ENCODE data around the gene GDPGP1. TPM values are rescaled to one million over a fixed set of nuclear protein-coding genes. Genes with fewer than 3 reads are reported as not detected.

GDPGP1 gene
- total RNA-seq, 1 experiment from 2014 or later: 7.8 TPM

DNA sequence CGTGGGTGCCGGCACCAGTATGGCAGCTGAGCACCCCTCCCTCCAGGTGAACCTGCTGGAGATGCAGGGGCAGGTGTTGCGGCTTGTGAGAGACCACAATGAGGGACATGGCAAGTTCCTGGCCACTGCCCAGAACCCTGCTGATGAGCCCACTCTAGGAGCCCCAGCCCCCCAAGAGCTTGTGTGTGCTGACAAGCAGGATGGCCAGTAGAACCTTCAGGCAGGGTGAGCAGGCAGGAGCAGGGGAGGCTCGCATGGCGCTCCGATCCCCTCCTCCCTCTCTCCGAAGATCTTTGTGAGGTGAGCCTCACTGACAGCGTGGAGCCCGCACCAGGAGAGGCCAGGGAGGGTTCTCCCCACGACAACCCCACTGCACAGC is 61.2 kb downstream of the GDPGP1 start:
- Histone ChIP-seq H3K79me2 (ENCODE audit: low read length) (no peaks in the 10 kb centered on the region), H3K9ac (ENCODE audit: low read length) (no peak overlapping the region), H3K9me2 (replicated peaks; ENCODE audit: insufficient read depth, low read length) (no peaks in the 10 kb centered on the region), H3K4me3 (ENCODE audit: low read length) (no peak overlapping the region), H3K4me2 (ENCODE audit: low read depth, low read length, poor library complexity, severe bottlenecking) (no peak overlapping the region), H3K27ac (ENCODE audit: low read length) (no peak overlapping the region), H3K9me3 (ENCODE audit: low read length) (no peaks in the 10 kb centered on the region), H2AFZ (ENCODE audit: low read length) (no peak overlapping the region), H3K27me3 (ENCODE audit: low read length) (no peaks in the 10 kb centered on the region), H3K4me1 (ENCODE audit: low read length) (peaks cover 5% of the 10 kb centered on the region), H4K20me1 (ENCODE audit: insufficient read depth, low read depth, low read length) (no peaks in the 10 kb centered on the region), H3K36me3 (ENCODE audit: insufficient read depth, low read length) (no peaks in the 10 kb centered on the region)
- DNase-seq: no peak

Small RNA genes within 50 kb of the gene (small RNA-seq; reads per million reads assigned to genes)
- gene AC091167.3 (not detected), gene RN7SL736P (not detected)

Other genes with a start within 250 kb of the GDPGP1 start
- gene ZNF710, start 232.9 kb upstream of the GDPGP1 start, total RNA-seq (2014; rRNA removed; shearing (Covaris generic); ENCODE audit: low replicate concordance): 25.2 and 32.3 TPM in 2 replicates
- 93.4 and 156 TPM in 2 replicates for gene IDH2, start 131.7 kb upstream of the GDPGP1 start, total RNA-seq (2014; rRNA removed; shearing (Covaris generic); ENCODE audit: low replicate concordance)
- 40.4 and 65.1 TPM in 2 replicates for gene SEMA4B, start 32.9 kb upstream of the GDPGP1 start, total RNA-seq (2014; rRNA removed; shearing (Covaris generic); ENCODE audit: low replicate concordance)
- 42.1 and 64.5 TPM in 2 replicates for gene CIB1, start 268 bp upstream of the GDPGP1 start, total RNA-seq (2014; rRNA removed; shearing (Covaris generic); ENCODE audit: low replicate concordance)
- 0.40 TPM in 1 of 2 replicates, not detected in the other for gene TTLL13, start 15.3 kb downstream of the GDPGP1 start, total RNA-seq (2014; rRNA removed; shearing (Covaris generic); ENCODE audit: low replicate concordance)
- 29.9 and 41.7 TPM in 2 replicates for gene NGRN, start 31.5 kb downstream of the GDPGP1 start, total RNA-seq (2014; rRNA removed; shearing (Covaris generic); ENCODE audit: low replicate concordance)
- gene ZNF774, start 118.1 kb downstream of the GDPGP1 start, total RNA-seq (2014; rRNA removed; shearing (Covaris generic); ENCODE audit: low replicate concordance): 0.34 and 0.79 TPM in 2 replicates
- 122 and 145 TPM in 2 replicates for gene IQGAP1, start 154.0 kb downstream of the GDPGP1 start, total RNA-seq (2014; rRNA removed; shearing (Covaris generic); ENCODE audit: low replicate concordance)

Data from Karpas-422 (cell line).